ENCODE measurements around the gene AKAP6. TPM values are rescaled to one million over a fixed set of nuclear protein-coding genes. Genes with fewer than 3 reads are reported as not detected.
A peak's percentile ranks its signal among the peaks of the same experiment; 100 is the strongest.

The AKAP6 gene
- total RNA-seq, 6 experiments from 2014 or later, result 1.7 to 9.6 (median 4.3) TPM

DNA sequence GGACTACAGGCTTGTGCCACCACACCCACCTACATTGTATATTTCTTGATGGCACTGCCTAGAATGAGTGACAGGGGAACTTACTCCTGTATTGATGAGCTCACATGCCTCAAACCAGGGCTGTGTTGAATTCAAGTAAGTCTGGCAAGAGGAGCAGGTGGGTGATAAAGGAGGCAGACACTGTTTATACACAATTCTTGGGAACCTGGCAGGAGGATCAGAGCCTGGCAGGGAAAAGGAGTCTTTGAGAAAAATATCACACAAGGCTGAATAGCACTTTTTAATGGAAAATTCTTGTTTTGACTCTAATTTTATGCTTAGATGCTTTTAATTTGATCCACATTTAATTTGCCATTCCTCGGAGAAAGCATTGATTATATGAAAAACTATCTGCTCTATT, 316.5 kb downstream of the AKAP6 start:
- Histone ChIP-seq H3K9me3 (no peaks in the 10 kb centered on the region), H3K4me3 (no peak overlapping the region), H3K27me3 (no peaks in the 10 kb centered on the region), H3K4me1 (peaks cover 0 to 10% (median 4%) of the 10 kb centered on the region in 4 donors), H3K36me3 (no peaks in the 10 kb centered on the region), H3K27ac (no peak overlapping the region)
- ATAC-seq, result no peak
- TF ChIP-seq CTCF (IDR thresholded peaks at IDR 0.05) (no peak), POLR2A (IDR thresholded peaks at IDR 0.05) (no peak)
- WGBS (ENCODE audit: insufficient coverage, low coverage, low lambda C conversion rate, missing lambda C conversion rate), result 95% methylated on average over 1 of the region's 1 CpG
- intact Hi-C loops (cut with DNase I), result no loop called here
- no peak for DNase-seq

DNA sequence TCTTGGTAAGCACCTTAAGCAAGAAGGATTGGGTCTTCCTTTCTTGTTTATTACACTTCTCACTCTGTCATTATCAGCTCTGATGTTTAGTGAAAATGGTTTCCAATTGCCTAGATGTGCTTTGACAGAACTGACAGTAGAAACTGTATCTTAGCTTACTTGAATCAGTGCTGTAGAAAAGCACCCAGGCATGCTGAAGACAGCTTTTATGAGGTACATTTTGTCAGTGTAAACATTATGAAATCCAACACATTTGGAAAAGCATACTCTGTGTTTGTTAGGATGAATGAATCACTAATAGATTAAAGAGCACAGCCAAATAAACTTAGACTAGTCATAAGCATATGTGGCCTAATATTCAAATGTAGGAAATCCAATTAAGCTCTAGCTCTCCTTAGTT, 319.3 kb downstream of the AKAP6 start:
- no peak overlapping the region for H3K27ac ChIP-seq
- peak; percentile 79 to 99 (median 84) for ATAC-seq
- intact Hi-C loops (cut with DNase I), result no loop called here
- DNase-seq, result no peak
- H3K27me3 ChIP-seq, result no peaks in the 10 kb centered on the region
- peaks cover 0 to 10% (median 0%) of the 10 kb centered on the region in 4 donors for H3K4me1 ChIP-seq
- TF ChIP-seq CTCF (IDR thresholded peaks at IDR 0.05) (no peak), POLR2A (IDR thresholded peaks at IDR 0.05) (no peak)
- no peak overlapping the region for H3K4me3 ChIP-seq
- no peaks in the 10 kb centered on the region for H3K9me3 ChIP-seq
- H3K36me3 ChIP-seq, result no peaks in the 10 kb centered on the region

DNA sequence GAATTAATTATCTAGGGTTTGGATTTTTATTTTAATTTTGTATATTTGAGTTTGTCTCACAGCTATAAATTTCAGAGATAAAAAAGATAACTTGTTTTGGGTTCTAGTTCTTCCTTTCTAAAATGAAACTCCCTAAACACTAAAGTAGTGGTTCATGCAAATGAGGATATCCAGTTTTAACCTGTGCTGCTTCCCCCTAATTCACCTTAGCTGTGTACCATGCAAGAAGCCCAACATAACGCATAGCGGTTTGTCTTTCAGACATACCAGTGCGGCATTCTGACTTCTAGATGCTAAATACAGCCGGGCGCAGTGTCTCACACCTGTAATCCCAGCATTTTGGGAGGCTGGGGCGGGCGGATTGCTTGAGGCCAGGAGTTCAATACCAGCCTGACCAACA, 320.9 kb downstream of the AKAP6 start:
- no peak overlapping the region for H3K4me3 ChIP-seq
- intact Hi-C loops (cut with DNase I), result no loop called here
- TF ChIP-seq CTCF (IDR thresholded peaks at IDR 0.05), result no peak
- no peak for TF ChIP-seq POLR2A (IDR thresholded peaks at IDR 0.05)
- no peak for ATAC-seq
- 96% methylated on average over 4 of the region's 7 CpGs for WGBS (ENCODE audit: insufficient coverage, low coverage, low lambda C conversion rate, missing lambda C conversion rate)
- H3K27me3 ChIP-seq, result no peaks in the 10 kb centered on the region
- peaks cover 0 to 10% (median 0%) of the 10 kb centered on the region in 4 donors for H3K4me1 ChIP-seq
- no peak for DNase-seq
- H3K36me3 ChIP-seq, result no peaks in the 10 kb centered on the region
- H3K27ac ChIP-seq, result no peak overlapping the region
- H3K9me3 ChIP-seq, result no peaks in the 10 kb centered on the region

DNA sequence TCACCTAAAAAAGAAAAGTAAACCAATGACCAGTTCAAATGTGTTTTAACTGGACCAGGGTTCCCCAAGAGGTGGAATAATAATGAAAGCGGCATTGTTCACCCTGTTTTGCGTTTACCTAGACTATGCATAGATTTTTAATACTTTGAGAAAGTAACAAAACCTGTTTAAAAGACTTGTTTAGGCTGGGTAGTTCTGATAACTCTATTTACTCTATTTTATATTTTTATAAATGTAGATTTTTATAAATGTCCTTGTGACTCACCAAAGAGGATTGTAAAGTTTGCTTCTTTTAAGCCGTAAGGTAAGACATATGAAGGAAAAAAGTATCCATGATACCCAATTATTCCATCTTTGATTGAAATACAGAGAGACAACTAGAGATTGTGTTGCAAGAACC, 321.6 kb downstream of the AKAP6 start:
- no peaks in the 10 kb centered on the region for H3K27me3 ChIP-seq

More for the DNA sequence above, 321.6 kb downstream of the AKAP6 start:
- 87% methylated on average over 3 of the region's 3 CpGs for WGBS (ENCODE audit: insufficient coverage, low coverage, low lambda C conversion rate, missing lambda C conversion rate)
- DNase-seq (no peak), ATAC-seq (no peak)
- Histone ChIP-seq H3K27ac (no peak overlapping the region), H3K36me3 (no peaks in the 10 kb centered on the region), H3K4me1 (peaks cover 0 to 10% (median 0%) of the 10 kb centered on the region in 4 donors), H3K4me3 (no peak overlapping the region), H3K9me3 (no peaks in the 10 kb centered on the region)
- TF ChIP-seq CTCF (IDR thresholded peaks at IDR 0.05), result no peak
- no peak for TF ChIP-seq POLR2A (IDR thresholded peaks at IDR 0.05)
- intact Hi-C loops (cut with DNase I), result no loop called here

Data from right lobe of liver (tissue), 6 donors.